HG02759 (cell line): ENCODE data around the gene GLCCI1.

Source experiments
- ATAC-seq: cut with Tn5 transposase; IDR thresholded peaks from one replicate; pipeline ENCODE4 v1.9.1; 2021; ENCODE audit warnings: mild to moderate bottlenecking, moderate library complexity; ENCODE audit not compliant: unreplicated experiment

The GLCCI1 gene

GRCh38 chr7:7959979-7960670 lies 8.5 kb upstream of the GLCCI1 start:
- ATAC-seq: peak; percentile 86

DNA sequence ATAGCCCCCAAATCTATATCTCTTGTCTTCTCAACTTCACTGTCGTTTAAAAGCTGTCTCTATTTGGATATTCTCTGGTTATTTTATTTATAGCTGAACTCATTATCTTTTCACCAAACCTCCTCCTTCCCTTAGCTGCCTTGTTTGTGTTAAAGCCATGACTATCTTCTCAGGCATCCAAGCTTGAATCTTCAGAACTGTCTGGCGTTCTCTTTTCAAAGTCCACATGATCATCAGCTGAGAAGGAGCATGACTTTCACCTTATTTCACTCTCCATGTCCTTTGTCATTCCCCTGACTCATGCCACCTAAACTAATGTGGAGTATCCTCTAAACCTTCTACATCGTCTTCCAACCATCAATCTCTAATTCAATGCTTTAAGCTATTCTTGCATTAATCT lies 5.7 kb upstream of the GLCCI1 start:
- ATAC-seq: no peak

GRCh38 chr7:7964250-7964649 lies 4.3 kb upstream of the GLCCI1 start:
- no peak for ATAC-seq

DNA sequence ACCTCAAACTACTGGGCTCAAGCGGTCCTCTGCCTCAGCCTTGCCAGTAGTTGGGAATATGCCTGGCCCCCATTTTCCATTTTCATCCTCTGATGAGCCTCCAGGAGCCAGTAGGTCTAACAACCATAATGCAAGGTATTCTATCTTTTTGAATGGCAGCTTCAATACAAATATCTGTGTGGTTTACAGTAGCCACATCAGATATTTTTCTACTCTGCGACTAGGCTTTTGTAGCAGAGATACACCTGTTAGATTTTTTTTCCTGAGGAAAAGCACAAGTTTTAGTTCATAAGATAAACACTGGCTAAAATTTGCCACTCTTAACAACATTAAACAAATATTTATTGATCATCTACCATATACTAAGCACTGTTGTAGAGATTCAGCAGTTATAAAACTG lies 3.9 kb upstream of the GLCCI1 start:
- no peak for ATAC-seq

DNA sequence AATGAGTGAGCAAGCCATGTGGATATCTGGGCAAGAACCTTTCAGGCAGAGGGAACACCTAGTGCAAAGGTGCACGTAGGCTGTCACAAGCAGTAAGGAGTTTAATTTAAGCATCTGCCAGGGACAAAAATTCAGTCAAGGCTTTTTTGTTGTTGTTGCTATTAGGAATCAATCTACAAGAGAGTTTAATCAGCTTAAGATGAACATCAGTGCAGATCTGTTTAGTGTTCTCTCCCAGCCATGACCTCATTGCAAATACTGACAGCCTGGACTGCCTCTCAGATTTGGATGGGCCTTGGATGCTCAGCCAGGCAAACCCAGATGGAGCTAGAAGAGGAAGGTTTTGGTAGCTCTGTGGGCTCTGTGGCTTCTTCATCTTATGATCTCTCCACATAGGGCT lies 3.3 kb upstream of the GLCCI1 start:
- no peak for ATAC-seq

- no peak for ATAC-seq
Measured at GRCh38 chr7:7966141-7966734, 2.4 kb upstream of the GLCCI1 start.

- ATAC-seq: no peak
Measured at GRCh38 chr7:7967886-7968543, 581 bp upstream of the GLCCI1 start.

DNA sequence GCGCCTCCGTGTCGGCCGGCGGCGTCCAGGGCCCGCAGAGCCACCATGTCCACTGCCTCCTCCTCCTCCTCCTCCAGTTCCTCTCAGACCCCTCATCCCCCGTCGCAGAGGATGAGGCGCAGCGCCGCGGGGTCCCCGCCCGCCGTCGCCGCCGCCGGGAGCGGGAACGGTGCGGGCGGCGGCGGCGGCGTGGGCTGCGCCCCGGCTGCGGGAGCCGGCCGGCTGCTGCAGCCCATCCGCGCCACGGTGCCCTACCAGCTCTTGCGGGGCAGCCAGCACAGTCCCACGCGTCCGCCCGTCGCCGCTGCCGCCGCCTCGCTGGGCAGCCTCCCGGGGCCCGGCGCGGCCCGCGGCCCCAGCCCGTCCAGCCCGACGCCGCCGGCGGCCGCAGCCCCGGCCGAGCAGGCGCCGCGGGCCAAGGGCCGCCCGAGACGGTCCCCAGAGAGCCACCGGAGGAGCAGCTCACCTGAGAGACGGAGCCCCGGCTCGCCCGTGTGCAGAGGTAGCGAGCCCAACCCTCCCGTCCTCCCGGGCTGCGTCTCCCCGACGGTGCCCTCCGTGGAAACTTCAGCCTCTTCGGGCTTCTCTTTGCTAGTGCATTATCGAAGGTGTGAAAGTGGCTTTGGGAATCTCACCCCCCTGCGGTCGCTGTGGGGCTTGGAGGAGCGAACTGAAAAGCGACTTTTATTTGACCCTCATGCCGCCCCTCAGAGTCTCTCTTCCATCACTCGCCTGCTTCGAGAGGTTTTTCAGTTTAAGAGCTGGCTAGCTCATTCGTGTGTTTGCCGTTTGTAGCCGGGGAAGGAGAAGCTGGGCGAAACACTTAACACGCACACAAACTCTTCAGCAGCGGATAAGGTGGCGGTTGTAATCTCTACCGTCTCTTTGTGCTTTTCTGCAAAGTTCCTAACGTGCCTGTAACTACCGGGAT lies 975 bp downstream of the GLCCI1 start:
- peak; percentile 10 for ATAC-seq

- ATAC-seq: no peak
Measured at GRCh38 chr7:7970237-7970530, 1.6 kb downstream of the GLCCI1 start.

DNA sequence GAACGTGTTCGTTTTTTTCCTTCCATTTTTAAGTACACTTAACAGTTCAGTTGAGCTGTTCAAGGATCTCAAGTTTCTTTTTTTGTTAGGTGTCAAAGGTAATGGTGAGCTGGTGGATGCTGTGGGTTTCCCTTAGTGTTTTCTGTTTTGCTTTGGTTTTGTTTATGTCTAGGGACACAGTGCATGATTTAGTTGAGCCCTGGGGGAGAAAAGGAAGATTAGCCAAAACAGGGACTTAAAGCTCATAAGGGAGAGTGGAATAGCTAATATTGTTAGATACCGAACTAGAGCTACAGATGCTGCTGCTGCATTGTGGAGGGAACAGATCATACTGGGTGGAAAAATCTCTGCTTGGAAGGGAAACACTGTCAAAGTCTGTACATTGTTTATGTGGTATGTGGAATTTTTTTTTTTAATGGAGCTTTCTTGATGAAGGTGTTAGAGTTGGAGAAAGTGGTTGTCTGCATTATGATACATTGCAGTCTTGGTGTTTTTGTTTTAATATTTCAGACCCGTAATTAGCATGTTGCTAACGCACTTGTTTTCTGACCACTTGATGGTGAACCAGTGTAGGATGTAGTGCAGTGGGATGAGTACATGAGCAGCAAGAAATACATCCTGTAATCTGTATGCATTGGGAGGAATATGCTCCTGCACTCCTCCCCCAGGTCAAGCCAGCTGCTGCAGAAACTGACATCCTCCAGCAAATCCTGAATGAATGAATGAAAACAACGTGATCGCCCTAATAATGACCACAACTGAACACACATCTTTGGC lies 2.1 kb downstream of the GLCCI1 start:
- ATAC-seq: no peak

- no peak for ATAC-seq
Measured at GRCh38 chr7:7971308-7972040, 2.9 kb downstream of the GLCCI1 start.

DNA sequence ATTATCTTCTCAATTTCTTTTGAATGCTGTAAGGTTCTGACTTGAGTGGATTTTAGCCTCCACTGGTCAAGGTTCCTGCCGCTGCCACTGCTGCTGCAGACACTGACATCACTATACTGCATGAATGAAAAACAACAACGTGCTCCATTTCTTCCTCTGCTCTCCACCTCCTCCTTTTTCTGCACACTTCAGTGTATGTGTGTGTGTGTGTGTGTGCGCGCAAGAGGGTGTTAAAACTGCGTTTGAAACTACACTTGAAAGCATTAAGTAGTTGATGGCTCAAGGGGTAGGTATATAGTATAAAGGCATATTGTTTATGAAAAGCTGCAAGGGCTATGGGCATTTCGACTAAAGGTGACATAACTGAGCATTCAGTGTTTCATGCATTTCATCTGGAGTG lies 3.5 kb downstream of the GLCCI1 start:
- ATAC-seq: no peak

- no peak for ATAC-seq
Measured at GRCh38 chr7:7972922-7973594, 4.5 kb downstream of the GLCCI1 start.

- ATAC-seq: no peak
Measured at GRCh38 chr7:7976677-7977076, 8.1 kb downstream of the GLCCI1 start.

DNA sequence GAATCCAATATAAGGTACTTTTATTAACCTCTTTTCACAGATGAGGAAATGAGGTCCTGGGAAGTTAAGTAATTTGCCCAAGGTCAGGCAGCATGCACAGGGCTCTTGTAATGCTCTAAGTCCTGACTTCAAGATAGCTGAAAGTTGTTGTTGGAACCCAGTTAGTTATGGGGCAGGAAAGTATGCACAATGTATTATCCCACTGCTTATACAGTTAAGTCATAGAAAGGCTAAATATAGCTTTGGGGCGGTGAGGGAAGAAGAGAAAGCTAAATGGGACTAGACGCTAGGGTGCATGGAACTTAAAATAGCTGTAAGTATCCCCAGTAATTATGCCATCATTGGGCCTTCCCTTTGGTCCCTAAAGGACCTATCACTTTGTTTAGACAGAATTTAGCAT lies 9.2 kb downstream of the GLCCI1 start:
- ATAC-seq: no peak

DNA sequence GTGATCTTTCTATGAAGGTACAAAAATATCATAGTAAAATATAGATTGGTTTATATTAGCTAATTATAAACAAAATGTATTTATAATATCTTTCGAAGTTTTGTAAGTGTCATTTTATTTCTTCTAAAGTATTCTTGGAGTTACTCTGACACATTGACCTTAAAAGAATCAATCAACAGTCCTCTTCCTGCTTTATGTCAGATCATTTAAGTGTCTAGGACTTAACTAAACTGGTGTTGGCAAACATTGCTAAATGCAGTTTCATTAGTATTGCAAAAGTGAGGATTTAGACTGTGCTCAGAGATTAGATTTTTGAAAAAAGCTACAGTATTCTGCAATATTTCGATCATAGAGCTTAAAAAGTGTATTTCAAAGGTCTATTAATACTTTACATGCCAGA lies 10.3 kb downstream of the GLCCI1 start:
- no peak for ATAC-seq

DNA sequence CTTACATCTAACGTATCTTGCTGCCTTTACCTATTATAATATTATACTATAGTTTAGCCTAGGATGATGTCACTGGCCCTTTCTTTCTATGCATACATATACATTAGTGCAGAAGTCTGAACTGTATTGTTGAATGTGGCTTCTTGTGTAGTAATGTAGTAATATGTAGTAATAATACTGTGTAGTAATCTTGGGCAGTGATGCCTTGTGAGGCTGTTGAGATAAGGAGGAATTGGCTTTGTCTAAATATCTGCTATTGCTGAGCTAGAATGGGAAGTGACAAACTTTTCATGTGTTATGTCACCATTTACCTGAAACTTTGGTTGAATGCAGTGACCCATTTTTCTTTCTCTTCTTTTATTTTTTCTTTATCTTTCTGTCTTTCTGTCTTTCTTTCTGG lies 11.0 kb downstream of the GLCCI1 start:
- no peak for ATAC-seq

GRCh38 chr7:7980134-7980533 lies 11.5 kb downstream of the GLCCI1 start:
- no peak for ATAC-seq

DNA sequence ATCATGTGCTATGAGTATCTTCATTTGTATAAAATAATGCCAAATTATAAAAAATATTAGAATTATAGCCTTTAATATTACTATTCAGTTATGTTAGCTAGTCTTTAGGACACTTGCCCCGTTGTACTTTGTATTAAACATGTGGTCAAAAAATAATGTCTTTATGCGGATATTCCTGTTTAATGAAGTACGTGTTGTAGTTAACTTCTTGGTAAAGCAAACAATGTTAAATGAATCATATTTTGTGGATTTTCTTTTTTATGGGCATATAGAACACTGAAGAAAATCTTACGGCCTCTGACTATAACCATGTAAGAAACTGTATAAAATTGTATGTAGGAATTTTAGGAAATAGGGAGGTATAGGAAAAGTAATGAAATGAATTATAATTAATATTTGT lies 14.3 kb downstream of the GLCCI1 start:
- no peak for ATAC-seq

GRCh38 chr7:7984424-7984823 lies 15.8 kb downstream of the GLCCI1 start:
- no peak for ATAC-seq
